GM23338 (cell line): ENCODE results near the gene RHBDD2. TPM values are rescaled to one million over a fixed set of nuclear protein-coding genes. Genes with fewer than 3 reads are reported as not detected.
A peak's percentile ranks its signal among the peaks of the same experiment; 100 is the strongest.

ENCODE experiments used
- ATAC-seq: fragments of 200-7000 bp; cut with Tn5 transposase; 3 replicates; pipeline ENCODE4 v1.9.1; 2020
- DNase-seq: peaks from one replicate; pipeline ENCODE4 v3.0.0-alpha.2; 2015; ENCODE audit warnings: low spot score
- H2AFZ ChIP-seq: fragments of 200-600 bp; sonication (generic); 2 replicates; pipeline ENCODE4 v1.8.0; 2016; ENCODE audit warnings: antibody characterized with exemption, mild to moderate bottlenecking, moderate library complexity
- H3F3A ChIP-seq: fragments of 200-600 bp; sonication (generic); replicated peaks from 2 replicates; pipeline ENCODE4 v1.8.0; 2017; ENCODE audit warnings: antibody characterized with exemption, mixed run types, low read depth
- H3K27ac ChIP-seq: fragments of 200-600 bp; sonication (generic); 2 replicates; pipeline ENCODE4 v1.6.1; 2016; ENCODE audit warnings: low read depth
- H3K27me3 ChIP-seq: fragments of 200-600 bp; sonication (generic); 2 replicates; pipeline ENCODE4 v1.8.0; 2016; ENCODE audit warnings: mild to moderate bottlenecking, mixed run types, moderate library complexity; ENCODE audit not compliant: insufficient read depth
- H3K36me3 ChIP-seq: fragments of 200-600 bp; sonication (generic); 2 replicates; pipeline ENCODE4 v1.8.0; 2016; ENCODE audit warnings: mild to moderate bottlenecking; ENCODE audit not compliant: insufficient read depth
- H3K4me1 ChIP-seq: fragments of 200-600 bp; sonication (generic); 2 replicates; pipeline ENCODE4 v1.8.0; 2016; ENCODE audit warnings: mild to moderate bottlenecking, moderate library complexity; ENCODE audit not compliant: insufficient read depth
- H3K4me2 ChIP-seq: fragments of 200-600 bp; sonication (generic); 2 replicates; pipeline ENCODE4 v1.7.1; 2017; ENCODE audit warnings: mixed run types
- H3K4me3 ChIP-seq: fragments of 200-600 bp; sonication (generic); 2 replicates; pipeline ENCODE4 v1.6.1; 2016; ENCODE audit warnings: mixed run types
- H3K79me2 ChIP-seq: fragments of 200-600 bp; sonication (generic); replicated peaks from 2 replicates; pipeline ENCODE4 v1.8.0; 2017; ENCODE audit warnings: mild to moderate bottlenecking; ENCODE audit not compliant: insufficient read depth
- H3K9me2 ChIP-seq: fragments of 200-600 bp; sonication (generic); 2 replicates; pipeline ENCODE4 v1.8.0; 2017; ENCODE audit not compliant: insufficient read depth
- H4K20me1 ChIP-seq: fragments of 200-600 bp; sonication (generic); replicated peaks from 2 replicates; pipeline ENCODE4 v1.8.0; 2017; ENCODE audit warnings: mild to moderate bottlenecking; ENCODE audit not compliant: insufficient read depth
- H3K27ac Mint-ChIP-seq: 2 replicates; pipeline ENCODE4 v1.8.0; 2020; ENCODE audit warnings: inconsistent platforms, mild to moderate bottlenecking, moderate library complexity, mixed read lengths
- H3K27me3 Mint-ChIP-seq: 3 replicates; pipeline ENCODE4 v1.8.0; 2022; ENCODE audit warnings: low read depth, mild to moderate bottlenecking, moderate library complexity, mixed read lengths, inconsistent platforms; ENCODE audit not compliant: insufficient read depth, poor library complexity
- H3K36me3 Mint-ChIP-seq: 3 replicates; pipeline ENCODE4 v1.8.0; 2021; ENCODE audit warnings: low read depth, mild to moderate bottlenecking, inconsistent platforms, moderate library complexity, mixed read lengths
- H3K4me1 Mint-ChIP-seq: 3 replicates; pipeline ENCODE4 v1.8.0; 2020; ENCODE audit warnings: mild to moderate bottlenecking, inconsistent platforms, mixed read lengths
- H3K4me3 Mint-ChIP-seq: 3 replicates; pipeline ENCODE4 v1.8.0; 2021; ENCODE audit warnings: moderate library complexity, mild to moderate bottlenecking, inconsistent platforms, mixed read lengths
- H3K9me3 Mint-ChIP-seq: 3 replicates; pipeline ENCODE4 v1.8.0; 2020; ENCODE audit warnings: moderate library complexity, mild to moderate bottlenecking, inconsistent platforms, mixed read lengths
- CREB1 ChIP-seq: fragments of 250-450 bp; sonication (Bioruptor Pico); IDR thresholded peaks from 2 replicates; pipeline ENCODE4 v1.5.0; 2020; ENCODE audit warnings: low read depth, mild to moderate bottlenecking, moderate library complexity
- CTCF ChIP-seq, 2 experiments: fragments of 200-600 bp in 1 of 2; sonication (generic) in 1 of 2; conservative IDR thresholded peaks; 2 replicates each; pipeline versions ENCODE4 v1.5.1 to v1.6.1; 2016 to 2017; ENCODE audit warnings: antibody characterized with exemption in 2 of 2, low read depth in 2 of 2, mild to moderate bottlenecking in 2 of 2, moderate library complexity in 1 of 2
- ETS1 ChIP-seq: IDR thresholded peaks from 2 replicates; pipeline ENCODE4 v1.6.1; 2016; ENCODE audit warnings: antibody characterized with exemption
- EZH2phosphoT487 ChIP-seq: fragments of 200-600 bp; sonication (generic); IDR thresholded peaks from one replicate; pipeline ENCODE4 v1.8.1; 2018; ENCODE audit warnings: antibody characterized with exemption; ENCODE audit not compliant: unreplicated experiment
- JUNB ChIP-seq: IDR thresholded peaks from one replicate; pipeline ENCODE4 v1.6.1; 2016; ENCODE audit warnings: antibody characterized with exemption; ENCODE audit not compliant: unreplicated experiment
- NANOG ChIP-seq: IDR thresholded peaks from 2 replicates; pipeline ENCODE4 v1.6.1; 2016; ENCODE audit warnings: antibody characterized with exemption, borderline replicate concordance
- POLR2AphosphoS5 ChIP-seq: IDR thresholded peaks from 2 replicates; pipeline ENCODE4 v1.6.1; 2016; ENCODE audit warnings: antibody characterized with exemption, low read depth
- ZNF114 ChIP-seq: fragments of 250-450 bp; sonication (Bioruptor Pico); IDR thresholded peaks from 2 replicates; pipeline ENCODE4 v1.5.0; 2020; ENCODE audit warnings: mild to moderate bottlenecking, moderate library complexity
- ZNF331 ChIP-seq: fragments of 250-450 bp; sonication (Bioruptor Pico); IDR thresholded peaks from 2 replicates; pipeline ENCODE4 v1.5.0; 2020; ENCODE audit warnings: low read depth, mild to moderate bottlenecking, moderate library complexity
- ZNF462 ChIP-seq: fragments of 250-450 bp; sonication (Bioruptor Pico); IDR thresholded peaks from 2 replicates; pipeline ENCODE4 v1.5.0; 2020; ENCODE audit warnings: mild to moderate bottlenecking, moderate library complexity
- polyA plus RNA-seq: library from polyadenylated mRNA; unstranded; fragments of >200 nt; fragmentation: Nextera tagmentation; extraction: Ambion mirVana; gene quantifications from 2 replicates; pipeline ENCODE4 v1.2.1, GENCODE V29; 2016
- total RNA-seq: library from RNA; depleted of rRNA; stranded (reverse); fragments of >200 nt; shearing (Covaris generic); gene quantifications from 2 replicates; pipeline ENCODE4 v1.2.3, GENCODE V29; 2014

Gene RHBDD2
- total and polyA plus RNA-seq, 2 experiments from 2014 or later: 23.1 to 25.7 TPM

DNA sequence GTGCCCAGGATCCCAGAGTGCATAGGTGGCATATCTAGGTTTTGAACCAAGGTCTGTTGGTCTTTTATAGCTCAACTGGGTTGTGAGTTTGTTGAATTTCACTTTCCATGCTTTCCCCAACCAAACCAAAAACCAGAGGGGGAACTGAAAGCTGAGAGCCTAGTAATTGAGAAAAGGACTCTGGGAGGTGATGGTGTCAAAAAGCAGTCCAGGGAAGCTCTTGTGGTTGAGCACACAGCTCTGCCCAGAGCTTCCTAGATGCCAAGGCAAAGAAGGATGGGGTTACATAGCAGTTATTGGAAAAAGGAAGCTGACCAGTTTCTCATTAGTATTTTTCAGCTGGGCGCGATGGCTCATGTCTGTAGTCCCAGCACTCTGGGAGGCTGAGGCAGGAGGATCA lies 46.1 kb downstream of the RHBDD2 start:
- H2AFZ ChIP-seq: no peak overlapping the region
- no peak overlapping the region for H3K4me2 ChIP-seq
- DNase-seq (no peak), ATAC-seq (no peak)
- no peaks in the 10 kb centered on the region for H3K27me3 ChIP-seq
- no peak overlapping the region for H3K4me3 Mint-ChIP-seq
- peaks cover 9% of the 10 kb centered on the region for H3K27me3 Mint-ChIP-seq
- H3K4me1 ChIP-seq: no peaks in the 10 kb centered on the region
- H3K36me3 Mint-ChIP-seq: peaks cover 28% of the 10 kb centered on the region
- no peaks in the 10 kb centered on the region for H3F3A ChIP-seq
- no peaks in the 10 kb centered on the region for H3K36me3 ChIP-seq
- H3K4me1 Mint-ChIP-seq: peaks cover 6% of the 10 kb centered on the region; the same call in 2 of the 3 replicates
- H3K27ac ChIP-seq: no peak overlapping the region
- peaks cover 52% of the 10 kb centered on the region for H4K20me1 ChIP-seq
- H3K9me2 ChIP-seq: no peaks in the 10 kb centered on the region
- peaks cover under 1% of the 10 kb centered on the region; the same call in 1 of the 3 replicates for H3K9me3 Mint-ChIP-seq
- peak overlapping the region; percentile 60; the same call in 1 of the 2 replicates for H3K27ac Mint-ChIP-seq
- H3K4me3 ChIP-seq: no peak overlapping the region
- H3K79me2 ChIP-seq: peaks cover 100% of the 10 kb centered on the region
- TF ChIP-seq ETS1 (no peak), CREB1 (no peak), ZNF114 (CRISPR knock-in tag) (no peak), ZNF331 (CRISPR knock-in tag) (no peak), POLR2AphosphoS5 (no peak), JUNB (no peak), NANOG (no peak), EZH2phosphoT487 (no peak), CTCF (conservative IDR thresholded peaks at IDR 0.05; ENCODE audit: low read depth in 2 of 2) (no peak), ZNF462 (CRISPR knock-in tag) (no peak)
